Calu3 (cell line): ENCODE results near the gene MTX2. TPM values are rescaled to one million over a fixed set of nuclear protein-coding genes. Genes with fewer than 3 reads are reported as not detected.

Experiments used
- BruUV-seq: library from RNA; stranded (reverse); fragments of 400-500 nt; replicated peaks from 2 replicates; lab custom pipeline; 2021; lab: Mats Ljungman, UMichigan
- CTCF ChIA-PET: fragments of 300-600 bp; sonication (Branson Sonifier 250); formaldehyde crosslinking; loops from one replicate; lab custom pipeline; 2022; ENCODE audit warnings: antibody characterized with exemption; lab: Charles Lee
- DNase-seq: peaks from one replicate; pipeline ENCODE4 v3.0.0; 2022
- H3K27ac Mint-ChIP-seq: one replicate; pipeline ENCODE4 v1.8.0; 2022; ENCODE audit warnings: mixed read lengths; ENCODE audit not compliant: unreplicated experiment
- H3K27me3 Mint-ChIP-seq: one replicate; pipeline ENCODE4 v1.8.0; 2022; ENCODE audit warnings: mixed read lengths; ENCODE audit not compliant: unreplicated experiment
- H3K36me3 Mint-ChIP-seq: one replicate; pipeline ENCODE4 v1.8.0; 2022; ENCODE audit warnings: mild to moderate bottlenecking, moderate library complexity, mixed read lengths; ENCODE audit not compliant: insufficient read depth, unreplicated experiment
- H3K4me1 Mint-ChIP-seq: one replicate; pipeline ENCODE4 v1.8.0; 2022; ENCODE audit warnings: mild to moderate bottlenecking, low read depth, mixed read lengths; ENCODE audit not compliant: unreplicated experiment
- H3K4me3 Mint-ChIP-seq: one replicate; pipeline ENCODE4 v1.8.0; 2022; ENCODE audit warnings: mild to moderate bottlenecking, low read depth, moderate library complexity, mixed read lengths; ENCODE audit not compliant: unreplicated experiment
- H3K9me3 Mint-ChIP-seq: one replicate; pipeline ENCODE4 v1.8.0; 2022; ENCODE audit warnings: low read depth, mixed read lengths; ENCODE audit not compliant: unreplicated experiment
- intact Hi-C: fragments of 100-400 bp; cut with micrococcal nuclease; formaldehyde crosslinking; loops from one replicate; pipeline ENCODE4 v1.10.0; 2022; ENCODE audit not compliant: unreplicated experiment
- total RNA-seq: library from RNA; stranded (reverse); gene quantifications from 2 replicates; pipeline ENCODE4 v1.2.3, GENCODE V29; 2022
- TF ChIP-seq, protein P1 (sequence below): fragments of 200-600 bp; IDR thresholded peaks from one replicate; pipeline ENCODE4 v1.8.0; 2022; ENCODE audit warnings: antibody characterized with exemption; ENCODE audit not compliant: unreplicated experiment

The MTX2 gene
- total RNA-seq, 1 experiment from 2014 or later, result 44.7 TPM

GRCh38 chr2:176246331-176246730 is 22.9 kb upstream of the MTX2 start:
- no peaks in the 10 kb centered on the region for H3K27me3 Mint-ChIP-seq
- peaks cover under 1% of the 10 kb centered on the region for H3K4me1 Mint-ChIP-seq
- intact Hi-C loops, result no loop called here
- H3K4me3 Mint-ChIP-seq, result no peak overlapping the region
- no TSS peak for BruUV-seq
- no peaks in the 10 kb centered on the region for H3K36me3 Mint-ChIP-seq
- TF ChIP-seq, protein P1, sequence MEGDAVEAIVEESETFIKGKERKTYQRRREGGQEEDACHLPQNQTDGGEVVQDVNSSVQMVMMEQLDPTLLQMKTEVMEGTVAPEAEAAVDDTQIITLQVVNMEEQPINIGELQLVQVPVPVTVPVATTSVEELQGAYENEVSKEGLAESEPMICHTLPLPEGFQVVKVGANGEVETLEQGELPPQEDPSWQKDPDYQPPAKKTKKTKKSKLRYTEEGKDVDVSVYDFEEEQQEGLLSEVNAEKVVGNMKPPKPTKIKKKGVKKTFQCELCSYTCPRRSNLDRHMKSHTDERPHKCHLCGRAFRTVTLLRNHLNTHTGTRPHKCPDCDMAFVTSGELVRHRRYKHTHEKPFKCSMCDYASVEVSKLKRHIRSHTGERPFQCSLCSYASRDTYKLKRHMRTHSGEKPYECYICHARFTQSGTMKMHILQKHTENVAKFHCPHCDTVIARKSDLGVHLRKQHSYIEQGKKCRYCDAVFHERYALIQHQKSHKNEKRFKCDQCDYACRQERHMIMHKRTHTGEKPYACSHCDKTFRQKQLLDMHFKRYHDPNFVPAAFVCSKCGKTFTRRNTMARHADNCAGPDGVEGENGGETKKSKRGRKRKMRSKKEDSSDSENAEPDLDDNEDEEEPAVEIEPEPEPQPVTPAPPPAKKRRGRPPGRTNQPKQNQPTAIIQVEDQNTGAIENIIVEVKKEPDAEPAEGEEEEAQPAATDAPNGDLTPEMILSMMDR, result no peak
- no peaks in the 10 kb centered on the region for H3K9me3 Mint-ChIP-seq
- no peak for DNase-seq
- no peak overlapping the region for H3K27ac Mint-ChIP-seq
- CTCF ChIA-PET, result no interaction called here

DNA sequence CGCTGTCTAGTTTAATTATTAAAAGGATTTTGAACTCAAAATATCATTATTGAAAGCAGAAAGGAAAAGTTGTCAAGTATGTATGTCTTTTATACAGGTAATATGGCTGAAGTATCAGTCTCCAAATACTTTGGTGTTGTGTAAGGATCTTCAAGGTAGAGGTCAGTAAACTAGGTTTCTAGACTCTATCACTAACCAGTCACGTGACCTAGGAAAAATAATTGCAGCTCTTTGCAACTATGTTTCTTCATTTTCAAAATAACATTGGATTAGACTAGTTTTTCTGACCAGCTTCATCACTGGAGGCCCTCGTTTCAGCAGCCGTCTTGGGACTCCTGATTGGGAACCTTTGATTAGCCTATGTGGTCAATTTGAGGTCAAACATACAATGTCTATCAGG is 21.4 kb upstream of the MTX2 start:
- no TSS peak for BruUV-seq
- intact Hi-C loops, result no loop called here
- Mint-ChIP-seq H3K9me3 (no peaks in the 10 kb centered on the region), H3K4me3 (no peak overlapping the region), H3K4me1 (peaks cover 9% of the 10 kb centered on the region), H3K27ac (no peak overlapping the region), H3K36me3 (no peaks in the 10 kb centered on the region), H3K27me3 (no peaks in the 10 kb centered on the region)
- TF ChIP-seq, protein P1, result no peak
- DNase-seq, result no peak
- CTCF ChIA-PET, result no interaction called here

DNA sequence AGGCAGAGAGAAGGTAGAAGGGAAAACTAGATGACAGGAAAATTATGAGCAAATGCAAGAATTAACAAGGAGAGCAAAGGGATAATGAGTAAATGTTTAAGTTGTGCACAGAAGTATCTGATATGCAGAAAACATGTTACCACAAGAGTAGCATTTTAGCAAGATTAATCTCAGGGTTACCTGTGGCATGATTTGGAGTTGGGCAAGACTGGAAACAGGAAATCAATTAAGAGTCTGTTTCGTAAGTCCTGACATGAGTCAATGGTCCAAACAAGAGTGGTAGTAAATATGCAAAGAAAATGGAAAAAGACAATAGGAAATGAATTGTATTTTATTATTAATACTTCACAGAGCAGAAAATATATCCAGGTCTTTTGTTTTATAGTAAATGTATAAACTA is 17.3 kb upstream of the MTX2 start:
- Mint-ChIP-seq H3K27ac (no peak overlapping the region), H3K36me3 (no peaks in the 10 kb centered on the region), H3K9me3 (no peaks in the 10 kb centered on the region), H3K4me3 (no peak overlapping the region), H3K27me3 (no peaks in the 10 kb centered on the region), H3K4me1 (peaks cover 9% of the 10 kb centered on the region)
- TF ChIP-seq, protein P1, result no peak
- no peak for DNase-seq
- BruUV-seq, result no TSS peak
- intact Hi-C loops, result no loop called here
- CTCF ChIA-PET, result no interaction called here

- BruUV-seq, result no TSS peak
- CTCF ChIA-PET, result no interaction called here
- Mint-ChIP-seq H3K4me1 (no peaks in the 10 kb centered on the region), H3K36me3 (no peaks in the 10 kb centered on the region), H3K27ac (no peak overlapping the region), H3K27me3 (no peaks in the 10 kb centered on the region), H3K4me3 (no peak overlapping the region), H3K9me3 (no peaks in the 10 kb centered on the region)
- intact Hi-C loops, result no loop called here
- TF ChIP-seq, protein P1, result no peak
- DNase-seq, result no peak
Observed at GRCh38 chr2:176260689-176261088, 8.6 kb upstream of the MTX2 start.

DNA sequence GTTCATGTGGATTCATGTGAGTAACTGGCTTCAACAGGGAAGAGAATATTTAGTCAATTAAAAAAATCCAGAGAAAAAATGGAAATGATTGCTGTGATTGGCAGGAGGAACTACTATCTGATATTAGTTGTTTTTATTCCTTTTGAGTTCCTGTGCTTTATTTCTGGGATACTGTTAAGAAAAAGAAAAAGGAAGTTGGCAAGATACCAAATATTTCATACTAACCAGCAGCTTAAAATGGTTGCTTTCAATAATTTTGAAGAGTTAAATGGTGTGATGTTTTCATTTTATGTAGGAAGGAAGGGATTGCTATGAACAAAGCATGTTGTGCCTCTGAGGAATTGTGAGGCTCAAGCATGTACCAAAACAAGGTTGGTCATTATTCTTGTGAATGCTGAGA is 8.1 kb upstream of the MTX2 start:
- TF ChIP-seq, protein P1, result no peak
- intact Hi-C loops, result no loop called here
- no peak overlapping the region for H3K27ac Mint-ChIP-seq
- CTCF ChIA-PET, result no interaction called here
- no peak for DNase-seq
- BruUV-seq, result no TSS peak
- H3K36me3 Mint-ChIP-seq, result no peaks in the 10 kb centered on the region
- H3K4me3 Mint-ChIP-seq, result no peak overlapping the region
- H3K27me3 Mint-ChIP-seq, result no peaks in the 10 kb centered on the region
- no peaks in the 10 kb centered on the region for H3K9me3 Mint-ChIP-seq
- no peaks in the 10 kb centered on the region for H3K4me1 Mint-ChIP-seq
